ENCODE data around the gene GFY.
"Not testable (repeated sequence)": the region's sequence is repeated elsewhere in the genome, so short reads cannot be mapped to it uniquely, and the experiment has no call there.

GFY gene

GRCh38 chr19:49468746-49469447, 43.7 kb downstream of the GFY start:
- peak; percentile 60 to 63 for DNase-seq (ENCODE audit: low read depth in 2 of 2)

- DNase-seq (ENCODE audit: low read depth in 2 of 2): peak; percentile 60 to 82
Measured at GRCh38 chr19:49469828-49470614, 44.8 kb downstream of the GFY start.

GRCh38 chr19:49470615-49470978, 45.4 kb downstream of the GFY start:
- no peak for DNase-seq (ENCODE audit: low read depth in 2 of 2)

GRCh38 chr19:49472936-49473335, 47.7 kb downstream of the GFY start:
- no peak for DNase-seq (ENCODE audit: low read depth in 2 of 2)

- not testable (repeated sequence) for DNase-seq (ENCODE audit: low read depth in 2 of 2)
Measured at GRCh38 chr19:49473501-49473867, 48.3 kb downstream of the GFY start.

GRCh38 chr19:49473868-49474541, 48.8 kb downstream of the GFY start, which contains the start of gene FLT3LG:
Gene FLT3LG, plus strand, starts transcription at chr19:49474215. Its CDS starts 425 bp downstream, at chr19:49474640.
- peak; percentile 87 to 90 for DNase-seq (ENCODE audit: low read depth in 2 of 2)

GRCh38 chr19:49474542-49474924, 49.3 kb downstream of the GFY start:
- DNase-seq (ENCODE audit: low read depth in 2 of 2): no peak

GRCh38 chr19:49475191-49475917, 50.2 kb downstream of the GFY start:
- DNase-seq (ENCODE audit: low read depth in 2 of 2): no peak

GRCh38 chr19:49475995-49476880, 51.0 kb downstream of the GFY start:
- DNase-seq (ENCODE audit: low read depth in 2 of 2): no peak
